Lower leg skin (tissue), 4 donors: ENCODE data around the gene PDE7B. TPM values are rescaled to one million over a fixed set of nuclear protein-coding genes. Genes with fewer than 3 reads are reported as not detected.

Experiments
- DNase-seq, 2 donors: peaks; one replicate each; pipeline ENCODE4 v3.0.0-alpha.2; 2019; ENCODE audit warnings: low spot score in 2 of 2
- H3K4me3 ChIP-seq: fragments of 200-600 bp; sonication (generic); 2 replicates; pipeline ENCODE4 v1.5.1; 2017; ENCODE audit warnings: mild to moderate bottlenecking, low read depth; ENCODE audit not compliant: poor library complexity, severe bottlenecking
- POLR2A ChIP-seq, 2 donors: fragments of 450-650 bp; IDR thresholded peaks; one replicate each; pipeline ENCODE4 v1.6.1; 2016 to 2017; ENCODE audit warnings: antibody characterized with exemption in 2 of 2, mild to moderate bottlenecking in 1 of 2, moderate library complexity in 1 of 2
- WGBS, 2 donors: methylation state at CpG; one replicate each; pipeline ENCODE4 v1.1.5; 2018; 5-methylcytosine and 5-hydroxymethylcytosine counted together
- intact Hi-C: fragments of 100-400 bp; cut with DNase I; formaldehyde crosslinking; loops from one replicate; pipeline ENCODE4 v1.15.0; 2023; ENCODE audit warnings: low total_unique reads
- total RNA-seq, 4 donors: library from RNA; depleted of rRNA; stranded (reverse); fragments of >200 nt; gene quantifications; one replicate each; pipeline ENCODE4 v1.1.0, GENCODE V29; 2016
- TF ChIP-seq, protein P1 (sequence below), 3 donors: fragments of 450-650 bp; IDR thresholded peaks; one replicate each; pipeline ENCODE4 v1.5.1; 2016; ENCODE audit warnings: antibody characterized with exemption in 3 of 3, mild to moderate bottlenecking in 3 of 3, moderate library complexity in 2 of 3

PDE7B gene
- total RNA-seq, 4 donors from 2014 or later: 0.30 to 1.5 (median 0.89) TPM

DNA sequence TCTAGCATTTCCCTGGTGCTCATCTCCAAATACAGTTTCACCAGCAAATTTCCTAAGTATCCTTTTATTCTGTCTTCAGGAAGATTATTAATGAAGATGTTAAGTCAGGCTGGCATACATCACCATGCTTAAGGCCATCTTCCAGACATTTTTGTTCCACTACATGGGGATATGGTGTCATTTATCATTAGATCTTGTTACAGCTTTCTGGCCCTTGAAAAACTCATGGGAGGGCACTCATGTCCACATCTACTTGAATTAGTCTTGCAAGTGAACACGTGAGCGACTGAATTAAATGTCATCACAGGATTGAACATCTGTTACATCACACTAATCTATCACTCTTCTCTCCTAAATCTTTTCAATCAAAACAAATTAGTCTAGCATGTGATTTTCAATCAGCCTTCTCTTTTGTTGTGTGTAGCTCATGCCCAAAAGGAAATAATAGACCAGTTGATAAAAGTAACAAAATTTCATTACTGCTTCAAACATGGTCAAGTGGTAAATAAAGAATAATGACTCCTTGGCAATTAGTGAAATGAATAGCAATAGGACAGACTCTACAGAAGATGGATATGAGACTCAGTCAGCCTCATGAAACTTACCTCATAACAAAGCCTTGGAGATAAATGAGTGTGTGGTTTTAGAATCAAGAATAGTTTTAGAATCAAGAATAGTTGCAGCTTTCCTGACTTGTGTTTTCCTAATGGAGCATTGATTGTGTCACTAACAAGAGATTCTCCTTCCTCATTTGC is 318.1 kb downstream of the PDE7B start:
- H3K4me3 ChIP-seq: no peak overlapping the region
- TF ChIP-seq, protein P1, sequence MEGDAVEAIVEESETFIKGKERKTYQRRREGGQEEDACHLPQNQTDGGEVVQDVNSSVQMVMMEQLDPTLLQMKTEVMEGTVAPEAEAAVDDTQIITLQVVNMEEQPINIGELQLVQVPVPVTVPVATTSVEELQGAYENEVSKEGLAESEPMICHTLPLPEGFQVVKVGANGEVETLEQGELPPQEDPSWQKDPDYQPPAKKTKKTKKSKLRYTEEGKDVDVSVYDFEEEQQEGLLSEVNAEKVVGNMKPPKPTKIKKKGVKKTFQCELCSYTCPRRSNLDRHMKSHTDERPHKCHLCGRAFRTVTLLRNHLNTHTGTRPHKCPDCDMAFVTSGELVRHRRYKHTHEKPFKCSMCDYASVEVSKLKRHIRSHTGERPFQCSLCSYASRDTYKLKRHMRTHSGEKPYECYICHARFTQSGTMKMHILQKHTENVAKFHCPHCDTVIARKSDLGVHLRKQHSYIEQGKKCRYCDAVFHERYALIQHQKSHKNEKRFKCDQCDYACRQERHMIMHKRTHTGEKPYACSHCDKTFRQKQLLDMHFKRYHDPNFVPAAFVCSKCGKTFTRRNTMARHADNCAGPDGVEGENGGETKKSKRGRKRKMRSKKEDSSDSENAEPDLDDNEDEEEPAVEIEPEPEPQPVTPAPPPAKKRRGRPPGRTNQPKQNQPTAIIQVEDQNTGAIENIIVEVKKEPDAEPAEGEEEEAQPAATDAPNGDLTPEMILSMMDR (IDR thresholded peaks at IDR 0.05): no peak
- TF ChIP-seq POLR2A (IDR thresholded peaks at IDR 0.05): no peak
- DNase-seq: no peak
- 92 to 99% methylated on average over 2 of the region's 2 CpGs for WGBS, 2 donors
- intact Hi-C loops: no loop called here

DNA sequence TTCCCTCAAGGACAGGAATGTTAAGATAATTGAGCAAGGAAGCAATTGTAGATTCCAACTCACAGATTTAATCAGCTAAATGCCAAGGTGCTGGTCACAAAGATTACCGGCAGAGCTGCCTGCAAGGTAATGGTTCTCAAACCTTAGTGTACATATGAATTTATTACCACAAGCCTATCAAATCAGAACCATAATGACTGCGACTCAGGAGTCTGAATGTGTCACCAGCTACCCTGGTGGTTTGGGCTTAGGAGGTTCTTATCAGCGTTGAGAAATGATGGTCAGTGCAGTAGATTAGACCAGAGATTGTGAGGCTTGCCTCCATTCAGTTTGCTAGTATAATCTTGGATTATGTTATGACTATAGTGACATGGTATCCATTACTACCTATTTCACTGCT is 319.7 kb downstream of the PDE7B start:
- intact Hi-C loops: no loop called here
- TF ChIP-seq POLR2A (IDR thresholded peaks at IDR 0.05): no peak
- TF ChIP-seq, protein P1 (IDR thresholded peaks at IDR 0.05): no peak
- no peak overlapping the region for H3K4me3 ChIP-seq
- no peak for DNase-seq
- WGBS, 2 donors: 93 to 97% methylated on average over 3 of the region's 3 CpGs

DNA sequence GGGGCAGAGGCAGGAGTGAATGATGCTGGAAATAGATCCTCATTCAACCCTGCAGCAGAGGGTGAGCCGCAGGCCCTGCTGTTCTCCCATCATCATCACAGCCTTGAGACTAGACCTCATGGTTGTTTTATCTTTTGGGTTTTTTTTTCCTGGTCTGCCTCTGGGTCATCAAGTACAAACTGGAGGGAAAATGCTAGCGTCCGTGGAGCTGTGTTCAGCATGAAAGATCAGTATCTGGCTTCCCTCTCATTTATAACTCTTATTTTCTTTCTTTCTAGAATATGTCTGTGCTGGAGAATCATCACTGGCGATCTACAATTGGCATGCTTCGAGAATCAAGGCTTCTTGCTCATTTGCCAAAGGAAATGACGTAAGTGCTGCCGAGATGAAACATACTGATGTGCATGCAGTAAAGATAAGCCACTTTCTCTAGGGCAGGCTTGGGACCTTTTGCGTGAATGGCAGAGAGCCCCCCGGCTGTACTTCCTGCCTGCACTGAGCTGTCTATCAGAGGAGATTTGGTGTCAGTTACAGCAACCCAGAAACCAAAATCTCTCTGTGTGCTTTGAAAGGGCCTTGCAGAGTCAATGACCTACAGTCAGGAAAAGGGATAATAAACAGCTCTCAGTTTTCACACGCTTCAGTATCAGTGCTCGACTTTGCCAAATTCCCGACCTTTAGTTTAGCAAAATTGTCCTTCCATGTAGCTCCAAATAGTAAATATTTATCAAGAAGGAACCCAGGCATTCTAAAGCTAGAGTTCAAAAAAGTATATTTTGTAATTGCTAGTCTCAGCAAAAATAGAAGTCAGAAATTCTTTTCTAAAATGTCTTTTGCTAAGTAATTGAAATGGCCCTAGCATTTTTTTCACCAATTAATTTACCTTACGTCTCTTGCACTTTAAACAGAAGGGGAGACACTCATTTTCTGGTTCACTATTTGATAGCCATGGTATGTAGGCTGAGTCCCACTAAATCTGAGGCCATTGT is 322.3 kb downstream of the PDE7B start:
- DNase-seq: peak in 1 of 2 donors; percentile 26
- H3K4me3 ChIP-seq: no peak overlapping the region
- intact Hi-C loops: no loop called here
- TF ChIP-seq, protein P1 (IDR thresholded peaks at IDR 0.05): no peak
- no peak for TF ChIP-seq POLR2A (IDR thresholded peaks at IDR 0.05)
- 74 to 80% methylated on average over 13 of the region's 13 CpGs for WGBS, 2 donors

DNA sequence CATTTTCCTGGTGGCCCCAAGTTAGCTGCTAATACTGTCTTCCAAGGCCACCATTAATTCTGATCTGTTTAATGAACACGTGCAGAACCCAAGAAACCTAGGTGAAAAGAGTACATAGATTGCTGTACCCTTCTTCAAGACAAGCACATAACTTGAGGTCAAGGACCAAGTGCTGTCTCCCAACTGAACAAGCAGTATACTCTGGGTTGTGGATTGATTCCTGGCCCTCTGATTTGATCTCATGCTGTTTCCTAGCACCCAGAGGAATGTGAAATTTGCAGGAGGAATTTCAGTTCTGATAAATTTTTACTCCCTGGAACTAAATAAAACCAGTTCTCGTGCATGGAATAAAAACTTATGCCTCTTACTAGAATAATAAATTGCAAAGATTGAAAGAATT is 323.0 kb downstream of the PDE7B start:
- DNase-seq: no peak
- H3K4me3 ChIP-seq: no peak overlapping the region
- 89 to 92% methylated on average over 2 of the region's 2 CpGs for WGBS, 2 donors
- TF ChIP-seq, protein P1 (IDR thresholded peaks at IDR 0.05): no peak
- no peak for TF ChIP-seq POLR2A (IDR thresholded peaks at IDR 0.05)
- intact Hi-C loops: no loop called here

DNA sequence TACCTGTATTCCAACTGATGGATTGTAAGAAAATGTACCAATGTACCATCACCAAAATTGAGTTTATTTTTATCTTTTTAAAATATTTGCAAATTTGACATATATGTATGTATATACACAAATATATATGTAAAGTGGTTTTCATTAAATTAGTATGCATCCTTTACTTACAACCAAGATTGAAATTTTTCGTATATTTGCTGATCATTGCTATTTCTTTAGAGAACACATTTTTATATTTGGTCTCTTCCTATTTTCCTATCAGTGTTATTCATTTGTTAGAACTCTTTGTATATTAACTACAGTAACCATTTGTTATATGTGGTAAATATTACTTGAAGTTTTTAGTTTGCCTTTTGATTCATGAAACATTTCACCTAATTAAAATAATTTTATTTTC is 324.4 kb downstream of the PDE7B start:
- DNase-seq: no peak
- no peak overlapping the region for H3K4me3 ChIP-seq
- TF ChIP-seq, protein P1 (IDR thresholded peaks at IDR 0.05): no peak
- TF ChIP-seq POLR2A (IDR thresholded peaks at IDR 0.05): no peak
- WGBS, 2 donors: 91 to 97% methylated on average over 1 of the region's 1 CpG
- intact Hi-C loops: no loop called here
